Measurements from ENCODE around the gene PLCD3. TPM values are rescaled to one million over a fixed set of nuclear protein-coding genes. Genes with fewer than 3 reads are reported as not detected.

Gene PLCD3
- total and polyA plus RNA-seq, 9 of the 15 experiments (the other 6 are each of a cell fraction or from before 2014, with no cell fraction given), result 0.20 to 22.6 (median 7.5) TPM

DNA sequence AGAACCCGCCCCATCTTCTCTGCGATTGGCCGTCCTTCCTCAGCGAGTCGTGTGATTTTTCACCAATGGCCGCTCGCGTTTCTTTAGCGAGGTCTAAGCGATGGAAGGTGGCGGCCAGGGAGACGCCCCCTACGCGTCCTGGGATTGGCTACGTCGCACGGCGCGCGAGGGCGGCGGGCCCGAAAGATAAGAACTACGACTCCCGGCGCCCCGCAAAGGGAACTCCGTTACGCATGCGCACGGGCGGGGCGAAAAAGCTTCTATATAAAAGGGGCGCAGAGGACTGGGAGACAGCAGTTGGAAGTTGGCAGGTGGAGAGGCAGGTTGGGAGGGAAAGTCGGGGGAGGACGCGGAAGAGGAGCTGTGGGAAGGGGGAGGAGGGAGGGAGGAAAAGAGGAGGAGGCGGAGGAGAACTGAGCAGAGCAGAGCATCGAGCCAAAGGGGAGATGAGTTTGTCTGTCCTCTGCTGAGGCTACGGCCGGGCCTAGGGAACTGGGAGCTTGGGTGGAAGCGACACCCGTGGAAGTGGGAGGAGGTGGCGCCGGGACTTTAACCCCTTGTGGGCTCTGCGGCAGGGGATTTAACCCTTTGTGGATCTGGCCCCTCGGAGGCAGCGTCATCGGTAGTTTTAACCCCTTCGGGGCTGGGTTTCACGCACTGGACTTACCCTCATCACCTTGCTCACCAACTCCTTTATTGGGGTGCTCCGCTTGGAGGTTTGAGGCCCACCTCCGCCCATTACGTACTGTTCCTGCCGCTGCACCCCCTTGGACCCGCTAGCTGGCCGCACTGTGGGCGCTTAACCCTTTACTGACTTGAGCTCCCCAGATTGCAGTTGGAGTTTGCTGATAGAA lies 16.1 kb upstream of the PLCD3 start, which contains the start of gene HEXIM1 (continued):
- TF ChIP-seq THRB (CRISPR knock-in tag; conservative IDR thresholded peaks at IDR 0.05) (peak; percentile 100), MXD1 (CRISPR knock-in tag; IDR thresholded peaks at IDR 0.05; ENCODE audit: borderline replicate concordance, poor library complexity, severe bottlenecking) (no peak), NBN (IDR thresholded peaks at IDR 0.05; ENCODE audit: low read depth) (peak; percentile 97), FOXA1 (IDR thresholded peaks at IDR 0.05; ENCODE audit: borderline replicate concordance) (no peak), HNRNPLL (IDR thresholded peaks at IDR 0.05; ENCODE audit: low read depth, low read length, poor library complexity, severe bottlenecking) (peak; percentile 86), GATA2 (CRISPR knock-in tag; IDR thresholded peaks at IDR 0.05) (no peak; the same call in 1 of the 2 replicates), XRCC5 (IDR thresholded peaks at IDR 0.05; ENCODE audit: low read depth, low read length) (peak; percentile 87), CCAR2 (IDR thresholded peaks at IDR 0.05; ENCODE audit: low read depth, low read length) (0 out of 2 replicates have a peak, but pooled peaks have one; percentile 24), LCOR (CRISPR knock-in tag; IDR thresholded peaks at IDR 0.05) (peak; percentile 58), ILK (tag; IDR thresholded peaks at IDR 0.05; ENCODE audit: borderline replicate concordance, low read depth) (no peak), NONO (IDR thresholded peaks at IDR 0.05; ENCODE audit: low read depth in 2 of 2, low read length in 1 of 2) (peak; percentile 86 to 97), PTBP1 (IDR thresholded peaks at IDR 0.05; ENCODE audit: low read depth, low read length) (peak; percentile 76), ZNF174 (CRISPR knock-in tag; IDR thresholded peaks at IDR 0.05) (no peak), TRIM24 (IDR thresholded peaks at IDR 0.05) (peak; percentile 57 to 76), U2AF1 (optimal IDR thresholded peaks at IDR 0.05; ENCODE audit: low read depth, low read length) (no peak), MTA3 (IDR thresholded peaks at IDR 0.05; ENCODE audit: borderline replicate concordance) (peak; percentile 99), PRMT5 (CRISPR knock-in tag; IDR thresholded peaks at IDR 0.05) (no peak)
- TF ChIP-seq, protein P1, sequence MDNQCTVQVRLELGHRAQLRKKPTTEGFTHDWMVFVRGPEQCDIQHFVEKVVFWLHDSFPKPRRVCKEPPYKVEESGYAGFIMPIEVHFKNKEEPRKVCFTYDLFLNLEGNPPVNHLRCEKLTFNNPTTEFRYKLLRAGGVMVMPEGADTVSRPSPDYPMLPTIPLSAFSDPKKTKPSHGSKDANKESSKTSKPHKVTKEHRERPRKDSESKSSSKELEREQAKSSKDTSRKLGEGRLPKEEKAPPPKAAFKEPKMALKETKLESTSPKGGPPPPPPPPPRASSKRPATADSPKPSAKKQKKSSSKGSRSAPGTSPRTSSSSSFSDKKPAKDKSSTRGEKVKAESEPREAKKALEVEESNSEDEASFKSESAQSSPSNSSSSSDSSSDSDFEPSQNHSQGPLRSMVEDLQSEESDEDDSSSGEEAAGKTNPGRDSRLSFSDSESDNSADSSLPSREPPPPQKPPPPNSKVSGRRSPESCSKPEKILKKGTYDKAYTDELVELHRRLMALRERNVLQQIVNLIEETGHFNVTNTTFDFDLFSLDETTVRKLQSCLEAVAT (IDR thresholded peaks at IDR 0.05), result peak; percentile 98 to 99
- TF ChIP-seq, protein P2, sequence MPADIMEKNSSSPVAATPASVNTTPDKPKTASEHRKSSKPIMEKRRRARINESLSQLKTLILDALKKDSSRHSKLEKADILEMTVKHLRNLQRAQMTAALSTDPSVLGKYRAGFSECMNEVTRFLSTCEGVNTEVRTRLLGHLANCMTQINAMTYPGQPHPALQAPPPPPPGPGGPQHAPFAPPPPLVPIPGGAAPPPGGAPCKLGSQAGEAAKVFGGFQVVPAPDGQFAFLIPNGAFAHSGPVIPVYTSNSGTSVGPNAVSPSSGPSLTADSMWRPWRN (IDR thresholded peaks at IDR 0.05; ENCODE audit: low read depth), result peak; percentile 25; the same call in 1 of the 2 replicates
- TF ChIP-seq, protein P3, sequence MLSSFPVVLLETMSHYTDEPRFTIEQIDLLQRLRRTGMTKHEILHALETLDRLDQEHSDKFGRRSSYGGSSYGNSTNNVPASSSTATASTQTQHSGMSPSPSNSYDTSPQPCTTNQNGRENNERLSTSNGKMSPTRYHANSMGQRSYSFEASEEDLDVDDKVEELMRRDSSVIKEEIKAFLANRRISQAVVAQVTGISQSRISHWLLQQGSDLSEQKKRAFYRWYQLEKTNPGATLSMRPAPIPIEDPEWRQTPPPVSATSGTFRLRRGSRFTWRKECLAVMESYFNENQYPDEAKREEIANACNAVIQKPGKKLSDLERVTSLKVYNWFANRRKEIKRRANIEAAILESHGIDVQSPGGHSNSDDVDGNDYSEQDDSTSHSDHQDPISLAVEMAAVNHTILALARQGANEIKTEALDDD (IDR thresholded peaks at IDR 0.05), result peak; percentile 56; the same call in 1 of the 2 replicates
- TF ChIP-seq, protein P4, sequence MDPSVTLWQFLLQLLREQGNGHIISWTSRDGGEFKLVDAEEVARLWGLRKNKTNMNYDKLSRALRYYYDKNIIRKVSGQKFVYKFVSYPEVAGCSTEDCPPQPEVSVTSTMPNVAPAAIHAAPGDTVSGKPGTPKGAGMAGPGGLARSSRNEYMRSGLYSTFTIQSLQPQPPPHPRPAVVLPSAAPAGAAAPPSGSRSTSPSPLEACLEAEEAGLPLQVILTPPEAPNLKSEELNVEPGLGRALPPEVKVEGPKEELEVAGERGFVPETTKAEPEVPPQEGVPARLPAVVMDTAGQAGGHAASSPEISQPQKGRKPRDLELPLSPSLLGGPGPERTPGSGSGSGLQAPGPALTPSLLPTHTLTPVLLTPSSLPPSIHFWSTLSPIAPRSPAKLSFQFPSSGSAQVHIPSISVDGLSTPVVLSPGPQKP (CRISPR knock-in tag; IDR thresholded peaks at IDR 0.05), result no peak

All from K562 (cell line).